Tibial nerve (tissue), 4 donors: ENCODE data around the gene TYW1. TPM values are rescaled to one million over a fixed set of nuclear protein-coding genes. Genes with fewer than 3 reads are reported as not detected.
"Not testable (repeated sequence)": the region's sequence is repeated elsewhere in the genome, so short reads cannot be mapped to it uniquely, and the experiment has no call there.

Experiments
- DNase-seq, 2 donors: peaks; one replicate each; pipeline ENCODE4 v3.0.0-alpha.2; 2019; ENCODE audit warnings: low spot score in 2 of 2
- H3K27ac ChIP-seq, 4 donors: fragments of 200-600 bp; sonication (generic) in 3 of 4; one replicate each; pipeline ENCODE4 v1.5.1; 2017 to 2019; ENCODE audit warnings: mild to moderate bottlenecking in 1 of 4
- H3K27me3 ChIP-seq, 2 donors: fragments of 200-600 bp; sonication (generic) in 1 of 2; one replicate each; pipeline versions ENCODE4 v1.5.1 to v1.6.0; 2017 to 2019
- H3K36me3 ChIP-seq, 3 donors: fragments of 200-600 bp; sonication (generic); one replicate each; pipeline ENCODE4 v1.5.1; 2018 to 2019
- H3K4me1 ChIP-seq, 4 donors: fragments of 200-600 bp; sonication (generic) in 3 of 4; one replicate each; pipeline ENCODE4 v1.5.1; 2017 to 2019
- H3K4me3 ChIP-seq, 4 donors: fragments of 200-600 bp; sonication (generic) in 3 of 4; one replicate each; pipeline ENCODE4 v1.5.1; 2017 to 2019; ENCODE audit warnings: mild to moderate bottlenecking in 1 of 4, moderate library complexity in 1 of 4
- H3K9me3 ChIP-seq, 4 donors: fragments of 200-600 bp; sonication (generic) in 3 of 4; one replicate each; pipeline ENCODE4 v1.5.1; 2017 to 2019
- EP300 ChIP-seq, 2 donors: sonication (generic); formaldehyde crosslinking; IDR thresholded peaks; one replicate each; pipeline ENCODE4 v1.6.1; 2017; ENCODE audit warnings: antibody characterized with exemption in 2 of 2, mild to moderate bottlenecking in 1 of 2
- POLR2A ChIP-seq, 2 donors: fragments of 450-650 bp; IDR thresholded peaks; one replicate each; pipeline ENCODE4 v1.6.1; 2017; ENCODE audit warnings: antibody characterized with exemption in 2 of 2, mild to moderate bottlenecking in 2 of 2, moderate library complexity in 2 of 2
- WGBS, 2 donors: methylation state at CpG; one replicate each; pipeline ENCODE4 v1.1.5; 2018; 5-methylcytosine and 5-hydroxymethylcytosine counted together
- total RNA-seq, 4 donors: library from RNA; depleted of rRNA; stranded (reverse); fragments of >200 nt; gene quantifications; one replicate each; pipeline ENCODE4 v1.1.0, GENCODE V29; 2016
- TF ChIP-seq, protein P1 (sequence below), 5 experiments: fragments of 200-600 bp in 3 of 5; fragments of 450-650 bp in 2 of 5; sonication (generic) in 3 of 5; IDR thresholded peaks; one replicate each; pipeline ENCODE4 v1.5.1; 2016 to 2019; ENCODE audit warnings: antibody characterized with exemption in 5 of 5, mild to moderate bottlenecking in 3 of 5, moderate library complexity in 2 of 5

Gene TYW1
- total RNA-seq, 4 donors from 2014 or later: 18.6 to 53.1 (median 28.3) TPM

- not testable (repeated sequence) for H3K9me3 ChIP-seq, H3K27ac ChIP-seq, DNase-seq, H3K4me3 ChIP-seq, H3K27me3 ChIP-seq, H3K36me3 ChIP-seq
- TF ChIP-seq, protein P1, sequence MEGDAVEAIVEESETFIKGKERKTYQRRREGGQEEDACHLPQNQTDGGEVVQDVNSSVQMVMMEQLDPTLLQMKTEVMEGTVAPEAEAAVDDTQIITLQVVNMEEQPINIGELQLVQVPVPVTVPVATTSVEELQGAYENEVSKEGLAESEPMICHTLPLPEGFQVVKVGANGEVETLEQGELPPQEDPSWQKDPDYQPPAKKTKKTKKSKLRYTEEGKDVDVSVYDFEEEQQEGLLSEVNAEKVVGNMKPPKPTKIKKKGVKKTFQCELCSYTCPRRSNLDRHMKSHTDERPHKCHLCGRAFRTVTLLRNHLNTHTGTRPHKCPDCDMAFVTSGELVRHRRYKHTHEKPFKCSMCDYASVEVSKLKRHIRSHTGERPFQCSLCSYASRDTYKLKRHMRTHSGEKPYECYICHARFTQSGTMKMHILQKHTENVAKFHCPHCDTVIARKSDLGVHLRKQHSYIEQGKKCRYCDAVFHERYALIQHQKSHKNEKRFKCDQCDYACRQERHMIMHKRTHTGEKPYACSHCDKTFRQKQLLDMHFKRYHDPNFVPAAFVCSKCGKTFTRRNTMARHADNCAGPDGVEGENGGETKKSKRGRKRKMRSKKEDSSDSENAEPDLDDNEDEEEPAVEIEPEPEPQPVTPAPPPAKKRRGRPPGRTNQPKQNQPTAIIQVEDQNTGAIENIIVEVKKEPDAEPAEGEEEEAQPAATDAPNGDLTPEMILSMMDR (IDR thresholded peaks at IDR 0.05): peak in 3 of 5 experiments; percentile 24 to 46 (median 30)
- WGBS, 2 donors: 51 to 53% methylated on average over 2 of the region's 2 CpGs
- H3K4me1 ChIP-seq: peaks cover 0 to 16% (median 3%) of the 10 kb centered on the region in 4 donors
Measured at GRCh38 chr7:67040832-67041231, 44.2 kb downstream of the TYW1 start.

GRCh38 chr7:67042781-67043558, 46.3 kb downstream of the TYW1 start:
- H3K4me1 ChIP-seq: peaks cover 0 to 16% (median 3%) of the 10 kb centered on the region in 4 donors
- DNase-seq: peak; percentile 12 to 20
- not testable (repeated sequence) for H3K4me3 ChIP-seq, H3K9me3 ChIP-seq, H3K27me3 ChIP-seq, H3K36me3 ChIP-seq
- H3K27ac ChIP-seq: peak overlapping the region; percentile 30 to 80 (median 47)
- WGBS, 2 donors: 74 to 81% methylated on average over 5 of the region's 5 CpGs

DNA sequence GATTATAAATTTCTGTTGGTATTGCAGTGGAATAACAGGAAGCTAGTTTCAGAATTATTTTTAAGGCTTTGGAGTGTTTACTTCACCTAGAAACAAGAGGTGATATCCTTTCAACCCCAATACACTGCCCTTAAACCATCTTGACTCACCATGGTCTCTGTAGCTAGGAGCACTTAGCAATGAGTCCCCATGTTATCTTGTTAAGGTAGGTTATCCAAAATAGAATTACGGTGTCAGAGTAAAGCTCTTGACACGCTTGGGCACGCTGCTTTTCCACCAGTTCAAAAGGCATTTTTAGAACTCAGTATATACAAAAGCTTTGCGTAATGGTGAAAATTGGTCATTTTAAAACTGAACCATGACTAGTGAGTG, 46.9 kb downstream of the TYW1 start:
- WGBS, 2 donors: 93 to 95% methylated on average over 4 of the region's 4 CpGs
- not testable (repeated sequence) for H3K36me3 ChIP-seq, DNase-seq, H3K4me3 ChIP-seq, H3K9me3 ChIP-seq, H3K27me3 ChIP-seq
- Histone ChIP-seq H3K4me1 (peaks cover 0 to 16% (median 3%) of the 10 kb centered on the region in 4 donors), H3K27ac (peak overlapping the region in 3 of 4 donors; percentile 20 to 80 (median 54))

DNA sequence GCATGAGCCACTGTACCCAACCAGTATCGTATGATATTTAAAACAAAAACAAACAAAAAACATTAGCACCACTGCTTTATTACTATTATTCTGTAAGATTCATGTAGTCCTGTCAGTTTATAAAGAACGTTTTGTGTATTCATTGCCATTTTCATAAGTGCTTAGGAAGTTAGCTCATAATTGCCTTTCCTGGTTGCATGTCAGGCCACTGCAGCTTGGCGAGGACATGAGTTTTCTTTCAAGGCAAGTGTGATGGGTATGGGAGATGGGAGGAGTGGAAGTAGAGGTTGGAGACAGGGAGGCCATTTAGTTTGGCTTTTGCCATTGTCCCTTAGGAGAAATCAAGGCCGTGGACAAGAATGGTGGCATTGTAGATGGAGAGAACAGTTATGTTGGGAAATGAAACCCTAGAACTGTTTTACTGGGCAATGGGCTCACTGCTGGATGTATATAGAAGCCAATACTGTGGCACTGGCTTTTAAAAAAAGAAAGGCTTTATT, 48.9 kb downstream of the TYW1 start:
- DNase-seq: no peak
- Histone ChIP-seq H3K4me1 (peaks cover 0 to 16% (median 3%) of the 10 kb centered on the region in 4 donors), H3K36me3 (no peaks in the 10 kb centered on the region), H3K9me3 (no peaks in the 10 kb centered on the region), H3K4me3 (no peak overlapping the region), H3K27ac (no peak overlapping the region), H3K27me3 (no peaks in the 10 kb centered on the region)
- WGBS, 2 donors: 58 to 59% methylated on average over 4 of the region's 4 CpGs
- TF ChIP-seq EP300 (IDR thresholded peaks at IDR 0.05) (no peak), POLR2A (IDR thresholded peaks at IDR 0.05) (no peak)
- TF ChIP-seq, protein P1 (IDR thresholded peaks at IDR 0.05): no peak

GRCh38 chr7:67046819-67047218, 50.2 kb downstream of the TYW1 start:
- H3K36me3 ChIP-seq: peaks cover 0 to 12% (median 0%) of the 10 kb centered on the region in 3 donors
- H3K4me3 ChIP-seq, H3K9me3 ChIP-seq, H3K27me3 ChIP-seq, DNase-seq, H3K27ac ChIP-seq: not testable (repeated sequence)
- 72 to 85% methylated on average over 2 of the region's 2 CpGs for WGBS, 2 donors
- H3K4me1 ChIP-seq: peaks cover 0 to 16% (median 3%) of the 10 kb centered on the region in 4 donors

GRCh38 chr7:67049908-67050307, 53.3 kb downstream of the TYW1 start:
- DNase-seq, H3K4me3 ChIP-seq, H3K9me3 ChIP-seq, H3K27ac ChIP-seq, H3K4me1 ChIP-seq, H3K27me3 ChIP-seq: not testable (repeated sequence)
- H3K36me3 ChIP-seq: peaks cover 0 to 28% (median 0%) of the 10 kb centered on the region in 3 donors
- WGBS, 2 donors: 94% methylated on average over 2 of the region's 2 CpGs

DNA sequence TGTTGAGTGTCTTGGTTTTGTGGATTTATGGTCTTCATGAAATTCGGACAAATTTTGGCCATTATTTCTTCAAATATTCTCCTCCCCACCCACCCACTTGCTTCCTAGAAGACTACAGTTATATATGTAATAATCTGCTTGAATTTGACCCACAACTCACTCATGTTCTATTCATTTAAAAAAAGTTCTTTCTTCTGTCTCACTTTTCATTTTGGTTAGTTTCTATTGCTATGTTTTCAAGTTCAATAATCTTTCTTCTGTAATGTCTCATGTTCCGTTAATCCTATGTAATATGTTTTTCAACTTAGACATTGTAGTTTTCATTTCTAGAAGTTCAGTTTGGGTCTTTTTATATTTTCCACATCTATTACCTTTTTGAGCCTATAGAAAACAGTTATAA, 55.5 kb downstream of the TYW1 start:
- peaks cover 0 to 36% (median 0%) of the 10 kb centered on the region in 3 donors for H3K36me3 ChIP-seq
- not testable (repeated sequence) for H3K9me3 ChIP-seq, H3K4me3 ChIP-seq, H3K27me3 ChIP-seq, DNase-seq, H3K27ac ChIP-seq, H3K4me1 ChIP-seq
- WGBS, 2 donors: 94 to 97% methylated on average over 2 of the region's 2 CpGs
